ENCODE measurements around the gene ATP5ME. TPM values are rescaled to one million over a fixed set of nuclear protein-coding genes. Genes with fewer than 3 reads are reported as not detected.

The ATP5ME gene, protein sequence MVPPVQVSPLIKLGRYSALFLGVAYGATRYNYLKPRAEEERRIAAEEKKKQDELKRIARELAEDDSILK
- 102 and 146 TPM in 2 replicates for total RNA-seq

DNA sequence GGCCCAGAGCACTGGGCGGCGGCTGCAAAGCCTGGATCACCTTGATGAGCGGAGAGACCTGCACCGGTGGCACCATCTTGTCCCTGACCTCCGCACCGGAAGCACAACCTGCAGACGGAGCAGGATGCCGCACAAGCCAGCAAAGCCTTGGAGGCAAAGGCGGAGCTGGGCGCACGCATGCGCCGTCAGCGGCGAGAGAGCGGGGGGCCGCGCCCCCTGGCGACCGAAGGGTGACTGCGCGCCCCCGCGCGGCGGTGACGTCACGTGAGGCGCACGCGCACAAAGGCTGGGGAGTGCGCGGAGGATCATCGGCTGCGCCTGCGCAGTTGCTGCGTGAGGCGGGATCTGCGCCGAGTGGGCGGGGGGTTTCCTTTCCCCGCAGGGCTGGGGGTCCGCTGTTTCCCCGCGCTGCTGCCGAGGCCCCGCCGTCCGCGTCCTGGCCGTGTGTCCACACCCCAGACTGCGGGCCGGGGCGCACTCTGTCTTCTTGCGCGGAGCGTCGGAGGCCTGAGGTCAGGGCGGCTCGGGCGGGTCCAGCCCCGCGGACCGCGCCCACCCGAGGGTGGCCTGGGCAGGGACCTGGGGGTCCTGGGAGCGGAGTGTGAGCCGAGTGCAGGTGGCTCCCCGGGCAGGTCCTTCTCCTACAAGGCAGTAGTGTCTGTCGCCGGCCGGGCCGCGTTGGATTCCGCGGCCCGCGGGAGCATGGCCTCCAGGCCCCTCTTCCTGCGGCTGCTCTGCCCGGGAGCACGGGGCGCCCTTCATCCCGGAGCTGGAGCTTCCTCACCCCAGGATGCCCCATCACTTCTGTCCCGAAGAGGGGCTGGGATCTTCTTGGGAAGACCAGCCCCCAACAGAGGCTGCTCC, at the start of gene ATP5ME, which contains the start of gene MYL5:
Gene ATP5ME (minus strand): TSS at position 105 of the 864 bp plus-strand sequence. CDS start 29 bp downstream, at position 76.
Gene MYL5 (plus strand): TSS at position 371 of the 864 bp plus-strand sequence. CDS start 3,485 bp downstream, outside the sequence.

DNA sequence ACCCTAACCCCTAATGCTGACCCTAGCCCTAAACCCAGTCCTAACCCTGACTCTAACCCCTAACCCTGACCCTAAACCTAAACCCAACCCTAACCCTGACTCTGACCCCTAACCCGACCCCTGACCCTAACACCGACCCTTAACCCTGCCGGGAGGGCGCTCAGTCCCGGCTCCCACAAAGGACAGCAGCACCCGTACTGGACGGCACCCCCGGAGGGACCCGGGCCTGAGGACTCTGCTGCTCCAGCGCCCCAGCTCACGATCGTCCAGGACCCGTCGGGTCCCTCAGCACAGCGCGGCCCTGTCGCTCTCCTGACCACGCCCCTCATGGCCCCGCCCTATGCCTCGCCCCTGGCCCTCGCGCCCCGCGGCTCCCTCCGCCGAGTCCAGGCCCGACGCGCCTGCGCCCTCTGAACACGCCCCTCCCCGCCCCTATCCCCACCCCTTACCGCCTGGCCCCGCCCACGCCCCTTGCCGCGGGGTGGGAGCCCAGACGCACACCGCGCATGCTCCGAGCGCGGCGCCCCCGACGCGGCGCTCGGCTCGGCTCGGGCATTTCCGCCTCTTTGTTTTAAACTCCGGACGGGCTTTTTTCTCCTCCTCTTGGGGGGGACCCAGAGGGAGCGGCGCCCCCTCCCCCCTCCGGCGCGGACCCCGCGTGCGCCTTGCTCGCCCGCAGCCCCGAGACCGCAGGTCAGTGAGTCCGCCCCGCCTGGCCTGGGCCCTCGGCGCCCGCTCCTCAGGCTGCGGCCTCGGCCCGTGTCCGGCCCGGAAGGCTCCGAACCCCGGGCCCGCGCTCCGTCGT, 31.4 kb upstream of the ATP5ME start, which contains the start of gene PCGF3:
Gene PCGF3 (plus strand): TSS at position 555 of the 805 bp plus-strand sequence. CDS start 27,849 bp downstream, outside the sequence.

DNA sequence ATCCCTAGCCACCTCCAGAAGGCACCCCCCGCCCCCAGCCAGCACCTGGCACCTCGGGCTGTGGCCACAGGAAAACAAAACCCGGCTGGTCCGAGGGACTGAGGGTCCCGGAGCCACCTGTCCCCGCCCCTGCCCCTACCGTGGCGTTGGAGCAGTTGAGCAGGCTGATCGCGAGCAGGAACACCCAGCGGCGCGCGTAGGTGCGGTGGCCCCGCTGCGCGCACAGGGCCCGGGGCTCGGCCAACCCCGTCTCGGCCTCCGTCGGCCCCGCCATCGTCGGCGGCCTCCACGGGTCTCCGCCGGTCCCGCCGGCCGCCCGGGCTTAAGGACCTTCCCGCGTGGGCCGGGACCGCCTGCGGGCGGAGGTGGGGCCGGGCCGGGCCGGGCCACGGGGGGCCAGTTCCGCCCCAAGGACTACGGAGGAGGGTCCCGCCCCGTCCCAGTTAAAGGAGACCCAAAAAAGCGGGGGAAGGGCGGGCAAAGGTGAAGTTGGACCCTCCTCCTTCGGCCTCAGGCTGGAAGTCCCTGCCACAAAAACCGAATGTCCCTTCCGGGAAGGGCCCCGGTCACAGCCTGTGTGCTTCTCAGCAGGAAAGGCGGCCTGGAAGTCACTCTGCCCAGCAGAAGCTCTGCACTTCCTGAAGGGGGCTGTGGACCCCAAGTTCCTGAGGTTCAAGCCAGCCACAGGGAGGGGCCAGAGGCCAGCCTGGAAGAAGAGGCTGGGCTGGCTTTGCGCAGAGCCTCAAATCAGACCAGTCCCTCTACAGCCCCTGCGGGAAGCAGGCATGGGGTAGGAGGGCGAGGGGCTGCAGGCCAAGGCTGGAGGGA, 15.0 kb upstream of the ATP5ME start, which contains the start of gene SLC49A3:
Gene SLC49A3 (minus strand): TSS at position 298 of the 828 bp plus-strand sequence. CDS start 24 bp downstream, at position 274.

DNA sequence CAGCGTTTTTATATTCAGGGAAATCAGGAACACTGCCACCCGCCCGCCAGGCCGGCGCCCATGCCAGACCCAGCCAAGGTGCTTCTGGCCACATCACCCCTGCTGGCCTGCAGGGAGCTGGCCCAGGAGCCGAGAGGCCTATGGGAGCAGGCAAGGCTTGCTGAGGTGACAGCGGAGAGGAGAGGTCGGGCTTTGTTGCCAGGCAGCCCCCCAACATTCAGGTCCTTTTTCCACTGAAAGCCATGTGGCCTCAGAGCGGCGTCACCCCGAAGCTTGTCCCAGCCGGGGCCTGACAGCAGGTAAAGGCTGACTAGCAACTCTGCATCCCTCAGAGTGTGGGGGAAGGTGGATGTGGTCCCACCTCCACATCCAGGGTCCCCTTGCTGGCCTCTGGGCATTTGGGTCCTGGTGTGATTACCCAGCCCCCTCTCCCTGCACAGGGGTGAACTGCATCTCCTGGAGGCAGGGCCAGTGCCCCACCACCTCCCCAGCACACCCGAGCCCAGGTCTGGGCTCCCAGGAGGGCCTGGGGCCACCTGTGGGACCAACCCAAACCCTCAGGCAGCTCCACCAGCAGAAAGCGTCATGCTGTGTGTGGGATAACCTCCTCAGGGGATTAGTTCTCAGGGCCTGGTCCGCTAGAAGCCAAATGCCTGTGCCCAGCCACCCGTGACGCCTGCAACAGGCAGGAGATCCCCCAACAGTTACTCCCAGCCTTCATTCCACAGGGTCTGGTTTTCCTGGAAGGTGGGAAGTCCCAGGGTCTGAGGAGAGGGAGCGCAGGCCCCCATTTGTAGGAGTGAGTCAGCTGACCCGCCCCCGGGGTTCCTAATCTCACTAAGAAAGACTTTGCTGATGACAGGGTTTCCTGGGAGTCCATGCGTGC, 49.1 kb downstream of the ATP5ME start, which contains the start of gene PDE6B:
Gene PDE6B (plus strand): TSS at position 869 of the 886 bp plus-strand sequence. CDS start 54 bp downstream, outside the sequence.

Other genes starting within 250 kb of the ATP5ME start
- 21.9 and 42.9 TPM in 2 replicates for gene ZNF721, start 175.1 kb downstream of the ATP5ME start, total RNA-seq
- 45.8 and 74.4 TPM in 2 replicates for gene PIGG, start 175.1 kb downstream of the ATP5ME start, total RNA-seq
- gene TMEM271, start 98.0 kb downstream of the ATP5ME start, total RNA-seq = not detected in 2 replicates
- gene PDE6B, start 48.7 kb downstream of the ATP5ME start, total RNA-seq = 0.64 and 1.0 TPM in 2 replicates
- 4.1 and 7.8 TPM in 2 replicates for gene MYL5, start 266 bp upstream of the ATP5ME start, total RNA-seq
- gene SLC49A3, start 14.9 kb upstream of the ATP5ME start, total RNA-seq = 0.34 and 1.4 TPM in 2 replicates
- 27.7 and 71.0 TPM in 2 replicates for gene PCGF3, start 31.6 kb upstream of the ATP5ME start, total RNA-seq
- 0.21 TPM in 1 of 2 replicates, not detected in the other for gene CPLX1, start 151.9 kb upstream of the ATP5ME start, total RNA-seq

Measured in nasal cavity respiratory epithelium epithelial cell of viscerocranial mucosa (primary cell).